HL-60/S4 treated with retinoic acid at 250 ng/mL for 4 days and 3 days (cell line): Measurements from ENCODE around the gene MYO1A.
"Not testable (repeated sequence)": the region's sequence is repeated elsewhere in the genome, so short reads cannot be mapped to it uniquely, and the experiment has no call there.

Experiments used
- in situ Hi-C: fragments of 300-500 bp; cut with MboI; formaldehyde crosslinking; loops from 2 replicates; pipeline ENCODE4 v1.7.0; 2022; ENCODE audit warnings: low sequenced_read_pairs

MYO1A gene

DNA sequence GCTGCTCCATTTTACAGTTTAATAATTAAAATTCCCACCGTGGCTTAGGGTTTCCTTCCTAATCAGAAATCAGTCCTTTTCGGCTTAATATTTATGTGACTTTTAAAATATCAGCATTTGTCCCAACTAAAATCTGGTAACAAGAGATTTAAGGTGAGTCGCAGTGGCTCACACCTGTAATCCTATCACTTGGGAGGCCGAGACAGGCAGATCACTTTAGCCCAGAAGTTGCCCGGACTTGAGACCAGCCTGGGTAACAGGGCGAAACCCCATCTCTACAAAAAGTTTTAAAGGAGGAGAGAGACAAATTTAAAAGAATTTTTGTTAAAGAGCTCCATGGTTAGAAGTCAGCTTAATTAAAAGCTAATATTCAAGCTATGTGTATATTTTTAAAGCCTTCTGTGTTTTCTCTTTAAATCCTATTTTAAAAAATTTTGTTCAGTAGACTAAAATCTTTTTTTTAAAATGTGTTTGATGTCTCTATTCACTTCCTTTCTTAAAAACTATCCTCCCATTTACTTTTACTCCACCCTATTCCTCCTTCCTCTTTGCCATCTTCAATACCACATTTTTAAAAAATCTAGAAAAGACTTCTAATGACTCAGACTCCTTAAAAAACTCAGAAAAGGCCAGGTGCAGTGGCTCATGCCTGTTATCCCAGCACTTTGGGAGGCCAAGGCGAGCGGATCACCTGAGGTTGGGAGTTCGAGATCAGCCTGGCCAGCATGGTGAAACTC, 29.8 kb downstream of the MYO1A start:
- in situ Hi-C loops, result no loop called here

DNA sequence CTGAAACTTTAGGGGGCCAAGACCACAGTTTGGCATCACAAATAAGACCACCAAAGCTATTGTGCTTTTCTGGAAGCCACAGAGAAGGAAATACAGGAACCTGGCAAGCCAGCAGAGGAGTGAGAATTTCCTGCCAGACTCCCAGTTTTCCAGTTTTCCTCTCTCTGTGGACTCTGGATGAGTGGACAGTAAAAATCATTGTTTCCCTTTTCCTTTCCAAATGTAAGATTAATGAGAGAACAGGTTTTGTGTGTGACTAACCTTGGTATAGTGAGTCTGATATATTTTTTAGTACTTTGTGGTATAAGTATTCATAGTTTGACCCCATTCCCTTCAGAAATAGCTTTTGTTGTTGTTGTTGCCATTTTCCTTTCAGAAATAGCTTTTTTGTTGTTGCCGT, 31.0 kb downstream of the MYO1A start:
- in situ Hi-C loops, result no loop called here

DNA sequence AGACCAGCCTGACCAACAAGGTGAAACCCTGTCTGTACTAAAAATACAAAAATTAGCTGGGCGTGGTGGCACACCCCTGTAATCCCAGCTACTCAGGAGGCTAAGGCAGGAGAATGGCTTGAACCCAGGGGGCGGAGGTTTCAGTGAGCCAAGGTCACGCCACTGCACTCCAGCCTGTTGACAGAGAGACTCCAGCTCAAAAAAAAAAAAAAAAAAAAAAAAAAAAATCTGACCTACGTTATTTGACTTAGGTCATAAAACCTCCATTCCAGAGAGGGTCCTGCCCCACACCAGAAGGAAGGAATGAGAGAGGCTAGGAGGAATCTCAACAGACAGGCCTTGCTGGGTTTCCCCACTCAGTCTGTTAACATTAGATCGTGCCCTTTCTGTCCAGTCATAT, 31.6 kb downstream of the MYO1A start:
- in situ Hi-C loops, result not testable (repeated sequence)

DNA sequence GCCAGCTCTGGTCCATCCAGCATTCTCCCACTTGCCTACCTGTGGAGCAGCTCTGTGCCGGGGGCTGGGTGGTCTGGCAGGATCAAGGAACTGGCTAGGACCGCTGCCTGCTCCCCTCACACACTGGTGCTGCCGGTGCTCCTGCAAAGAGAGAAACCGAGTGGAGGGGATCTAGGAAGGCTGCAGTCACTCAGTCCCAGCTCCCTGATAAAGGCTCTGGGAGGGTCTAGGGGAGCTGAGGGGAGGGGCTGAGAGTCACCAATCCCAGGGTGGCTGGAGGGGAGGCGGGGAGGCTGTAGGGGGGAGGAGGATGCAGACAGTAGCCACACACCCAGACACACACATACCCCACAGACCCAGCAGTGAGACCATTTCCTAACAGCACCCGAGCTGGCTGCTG, 33.6 kb downstream of the MYO1A start, which contains the start of gene TAC3:
Gene TAC3 (minus strand): TSS at position 182 of the 400 bp plus-strand sequence. CDS start 732 bp downstream, outside the sequence.
- in situ Hi-C loops, result no loop called here

DNA sequence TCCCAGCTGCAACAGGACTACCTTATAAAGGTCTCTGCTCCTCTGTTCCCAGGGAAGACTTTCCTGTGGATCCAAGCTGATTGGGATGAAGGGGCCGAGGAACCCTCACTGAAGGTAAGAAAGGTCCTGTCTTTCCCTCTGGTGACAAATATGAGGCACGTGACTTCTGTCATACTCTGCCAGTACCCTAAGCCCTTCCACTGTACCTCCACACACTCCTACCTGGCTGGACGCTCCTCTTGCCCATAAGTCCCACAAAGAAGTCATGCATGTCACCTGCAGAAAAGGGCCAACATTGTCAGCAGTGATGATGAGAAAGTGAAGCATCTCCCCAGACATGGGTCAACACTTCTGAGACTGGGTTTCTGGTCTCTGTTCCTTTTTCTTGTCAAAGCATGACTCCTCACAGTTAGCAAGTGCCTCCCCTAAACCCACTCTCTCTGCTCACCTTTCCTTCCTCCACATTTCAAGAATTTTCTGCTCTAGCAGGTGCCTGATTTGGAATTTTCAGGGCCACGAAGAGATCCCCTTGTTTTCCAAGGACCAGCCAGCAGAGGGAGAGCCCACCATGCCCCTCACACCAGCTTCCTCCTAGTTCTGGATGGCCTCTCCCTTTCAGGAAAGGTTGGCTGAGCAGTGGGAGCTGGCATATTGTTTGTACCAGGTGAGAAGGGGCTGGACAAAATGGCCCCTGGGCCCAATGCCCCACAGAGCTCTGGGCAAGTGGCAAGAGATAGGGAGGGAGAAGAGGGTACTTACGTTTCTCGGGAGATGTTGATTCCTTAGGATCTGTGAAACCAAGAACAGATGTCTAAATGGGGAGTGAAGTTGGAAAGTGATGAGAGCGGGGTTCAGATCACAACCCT, 37.1 kb downstream of the MYO1A start:
- in situ Hi-C loops, result no loop called here

DNA sequence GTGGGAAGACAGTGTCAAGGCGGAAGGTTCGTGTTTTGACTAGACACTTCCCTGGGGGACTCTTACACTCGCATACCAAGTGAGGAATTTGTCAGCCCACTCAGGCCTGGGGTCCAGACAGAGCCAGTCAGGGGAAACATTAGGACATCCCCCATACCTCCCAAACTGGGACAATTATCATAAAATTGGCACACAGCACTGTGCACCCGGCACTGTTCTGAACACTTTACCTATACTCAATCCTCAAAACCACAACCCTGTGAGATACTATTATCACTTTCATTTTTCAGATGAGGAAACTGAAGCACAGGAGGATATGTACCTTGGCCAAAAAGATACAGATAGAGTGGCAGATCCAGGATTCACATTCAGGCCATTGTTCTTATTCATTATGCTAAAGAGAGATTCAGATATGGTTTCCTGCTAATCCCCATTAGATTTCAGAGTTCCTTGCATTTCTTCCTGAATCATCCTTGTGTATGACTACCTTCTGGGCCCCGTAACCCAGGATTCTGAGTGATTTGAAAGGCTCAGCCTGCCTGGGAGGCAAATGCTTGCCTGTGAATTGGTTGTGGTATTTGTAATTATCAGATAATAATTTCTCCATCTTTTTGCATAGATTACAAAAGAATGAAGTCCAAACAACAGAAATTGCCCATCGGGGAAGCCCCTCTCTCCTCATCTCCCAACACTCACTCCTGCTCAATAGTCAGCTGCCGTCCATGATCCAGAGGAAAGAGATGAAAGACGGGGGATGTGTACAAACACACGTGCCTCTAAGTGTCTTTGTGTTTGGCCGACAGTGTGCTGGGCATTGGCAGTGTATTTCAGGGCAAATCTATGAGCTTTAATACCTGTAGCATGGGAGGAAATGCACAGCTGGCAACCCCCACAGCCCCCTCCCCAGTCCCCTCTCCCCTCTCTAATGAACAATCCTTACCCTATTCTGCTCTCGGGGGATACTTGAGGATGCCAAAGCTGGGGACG, 38.2 kb downstream of the MYO1A start:
- in situ Hi-C loops, result no loop called here

DNA sequence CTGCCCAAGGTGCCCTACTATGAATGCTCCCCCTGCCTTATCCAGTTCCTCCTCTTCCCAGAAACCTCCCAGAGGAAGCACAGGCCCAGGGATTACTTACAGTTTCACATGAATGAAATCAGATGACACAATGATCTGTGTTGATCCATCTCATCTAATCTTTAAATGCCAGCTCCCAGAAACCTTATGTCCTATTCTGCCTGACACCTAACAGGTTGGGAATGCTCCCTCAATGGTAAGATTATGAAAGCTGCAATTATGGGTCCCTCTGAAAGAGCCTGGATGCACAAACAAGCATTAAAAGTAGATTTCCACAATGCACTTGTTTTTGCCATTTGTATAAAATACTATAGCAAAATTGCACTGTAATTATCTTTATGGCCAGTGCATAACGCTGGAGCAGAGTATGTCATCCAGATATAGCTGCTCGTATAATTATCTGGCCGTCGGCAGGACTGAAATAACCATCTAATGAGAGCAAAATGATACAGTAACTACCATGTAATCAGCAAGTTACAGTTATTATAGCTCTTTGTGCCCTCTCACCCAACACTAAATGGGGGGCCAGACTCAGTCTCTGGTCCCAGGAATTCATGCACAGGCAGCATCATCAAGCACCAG, 39.2 kb downstream of the MYO1A start:
- in situ Hi-C loops, result no loop called here

DNA sequence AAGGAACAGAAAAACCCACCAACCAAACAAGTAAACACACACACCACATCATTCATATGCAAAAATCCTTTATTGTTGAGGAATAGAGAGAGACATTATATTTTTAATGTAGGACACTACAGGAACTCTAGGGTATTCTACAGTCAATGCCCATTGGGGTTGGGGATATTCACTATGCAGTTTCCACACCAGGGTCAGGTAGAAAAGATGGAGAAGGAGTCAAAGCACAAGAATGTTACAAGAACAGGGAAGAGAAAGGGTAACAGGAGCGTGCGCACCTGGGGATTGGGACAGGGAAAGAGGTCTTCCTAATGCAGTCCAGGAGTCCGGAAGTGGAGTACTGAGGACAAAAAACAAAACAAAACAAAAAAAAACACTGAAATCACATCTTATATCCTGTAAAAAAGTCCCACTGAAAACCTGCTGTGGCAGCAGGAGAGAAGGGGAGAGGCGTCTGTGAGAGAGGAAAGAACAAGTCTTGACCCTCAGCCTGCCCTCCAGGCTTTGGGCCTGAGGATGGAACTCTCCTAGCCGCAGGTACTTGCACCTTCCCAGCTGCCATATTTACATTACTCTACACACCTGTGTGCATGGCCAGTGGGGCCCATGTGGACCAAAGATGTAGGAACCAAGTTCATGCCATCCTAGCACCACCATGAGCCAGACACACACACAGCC, 39.8 kb downstream of the MYO1A start:
- in situ Hi-C loops, result no loop called here

DNA sequence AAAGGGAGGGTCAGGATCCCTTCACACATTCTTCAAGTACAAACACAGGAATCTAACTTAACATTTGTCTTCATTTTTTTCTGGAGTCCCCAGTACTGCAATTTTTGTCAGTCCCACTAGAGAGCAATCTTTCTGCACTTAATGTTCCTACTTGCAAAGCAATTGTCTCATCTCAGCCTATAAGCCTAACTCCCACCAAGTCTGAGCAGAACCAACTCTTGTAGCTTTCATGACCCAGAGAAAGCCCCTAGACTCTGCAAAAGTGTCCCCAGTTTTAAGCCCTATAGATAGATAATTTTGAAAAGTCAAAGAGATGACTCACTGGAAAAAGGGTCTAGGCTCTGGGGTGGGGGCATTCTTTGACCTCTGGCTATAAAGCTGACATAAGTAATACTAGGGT, 41.8 kb downstream of the MYO1A start:
- in situ Hi-C loops, result no loop called here

DNA sequence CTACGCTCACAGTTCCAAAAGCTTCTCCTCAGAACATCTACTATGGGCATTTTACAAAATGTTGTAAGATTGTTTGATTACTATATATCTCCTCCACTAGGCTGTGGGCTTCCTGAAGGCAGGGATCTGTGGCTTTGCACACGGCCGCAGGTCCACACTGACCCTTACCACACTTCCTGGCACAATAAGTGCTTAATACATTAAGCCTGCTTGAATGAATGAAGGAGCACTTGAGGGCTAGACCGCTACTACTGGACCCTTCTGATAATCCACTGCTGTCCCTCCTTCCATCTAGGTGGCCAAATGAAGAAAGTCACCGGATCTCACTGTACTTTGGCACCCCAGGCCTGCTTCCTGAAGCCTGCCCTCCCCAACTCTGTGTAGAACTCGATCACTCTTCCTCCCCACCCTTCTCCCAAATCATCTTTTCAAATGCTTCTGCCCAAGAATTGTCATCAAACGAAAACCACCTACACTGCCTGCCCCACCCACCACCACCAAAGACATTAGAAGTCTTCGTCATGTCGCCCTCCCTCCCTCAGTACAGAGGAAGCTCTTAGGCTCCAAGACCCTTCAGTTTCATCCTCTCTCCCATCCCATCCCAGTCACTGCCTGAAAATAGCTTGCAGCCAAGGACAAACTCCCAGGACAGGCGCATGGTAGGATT, 43.0 kb downstream of the MYO1A start:
- in situ Hi-C loops, result no loop called here

DNA sequence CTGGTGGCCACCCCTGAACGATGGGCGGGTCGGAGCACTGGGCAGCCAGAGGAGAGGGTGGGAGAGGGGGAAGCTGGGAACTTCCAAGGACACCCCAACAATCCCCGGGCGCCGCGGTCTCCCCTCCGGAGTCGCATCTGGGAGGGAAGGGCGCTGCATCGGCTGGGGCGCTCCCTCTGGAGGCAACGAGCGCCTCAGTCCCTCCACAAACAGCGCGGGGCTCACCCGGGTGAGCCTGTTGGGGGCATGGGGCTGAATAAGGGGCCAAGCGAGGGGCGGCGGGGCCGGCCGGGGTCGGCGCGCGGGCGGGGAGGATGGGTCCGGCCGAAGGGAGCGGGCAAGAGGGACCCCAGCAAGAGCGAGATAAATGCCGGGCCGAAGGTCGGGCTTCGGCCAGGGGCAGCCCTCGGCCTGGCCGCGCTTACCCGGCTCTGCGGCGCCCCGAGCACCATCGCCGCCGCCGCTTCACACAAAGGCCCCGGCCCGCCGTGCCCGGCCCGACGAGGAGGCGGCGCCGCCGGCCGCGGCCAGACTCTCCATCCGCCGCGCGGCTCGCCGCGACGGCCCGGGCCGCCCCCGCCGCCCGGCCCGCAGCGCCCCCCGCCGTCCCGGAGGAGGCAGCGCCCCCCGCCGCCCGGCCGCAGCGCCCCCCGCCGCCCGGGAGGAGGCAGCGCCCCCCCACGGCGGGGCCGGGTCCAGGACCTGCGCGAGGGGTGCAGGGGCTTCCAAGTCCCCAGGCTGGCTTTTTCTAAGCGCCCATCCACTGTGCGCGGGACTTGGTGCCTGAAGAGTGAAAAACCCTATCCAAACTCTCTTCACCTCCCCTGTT, 43.7 kb downstream of the MYO1A start, which contains the start of gene ZBTB39:
Gene ZBTB39 (minus strand): TSS at position 567 of the 829 bp plus-strand sequence. CDS start 1,629 bp downstream, outside the sequence.
- in situ Hi-C loops, result no loop called here

DNA sequence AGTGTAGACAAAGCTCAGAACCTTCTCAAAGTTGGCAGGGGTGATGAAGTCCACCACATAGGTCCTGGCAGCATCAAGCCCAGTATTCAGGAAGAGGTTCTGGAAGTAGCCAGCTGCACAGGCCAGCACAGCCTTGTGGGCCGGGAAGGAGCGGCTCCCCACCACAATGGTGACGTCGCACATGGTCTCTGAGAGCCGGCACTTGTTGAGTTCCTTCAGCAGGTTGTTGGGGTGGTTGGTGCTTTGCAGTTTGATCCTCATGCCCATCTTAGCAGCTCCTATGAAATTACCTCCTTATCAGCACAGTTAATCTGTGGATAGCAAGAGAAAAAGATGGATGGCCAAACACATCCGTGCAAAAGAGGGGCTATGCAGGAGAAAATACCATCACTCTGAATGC, 45.3 kb downstream of the MYO1A start:
- in situ Hi-C loops, result loop anchor here (5.0 kb wide), 1 partner anchor 242 kb away; the partner anchor contains the start of gene HSD17B6

DNA sequence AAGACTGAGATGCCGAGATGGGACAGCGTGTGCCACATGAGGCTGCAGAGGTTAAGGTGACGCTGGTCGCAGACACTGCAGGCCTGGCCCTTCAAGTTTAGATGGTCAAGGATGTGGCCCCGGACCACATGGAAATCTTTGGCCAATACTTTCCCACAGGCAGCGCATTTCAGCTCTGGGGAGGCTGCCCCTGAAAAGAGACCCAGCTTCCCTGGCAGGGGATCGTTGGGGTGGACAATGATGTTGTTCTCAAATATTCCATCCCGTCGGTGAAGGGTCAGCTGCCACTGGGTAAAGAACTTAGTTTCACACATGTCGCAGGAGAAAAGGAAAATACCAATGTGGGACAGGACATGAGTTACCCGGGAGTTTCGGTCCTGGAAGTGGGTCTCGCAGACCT, 46.5 kb downstream of the MYO1A start:
- in situ Hi-C loops, result loop anchor here (5.0 kb wide), 1 partner anchor 241 kb away; the partner anchor contains the start of gene HSD17B6

DNA sequence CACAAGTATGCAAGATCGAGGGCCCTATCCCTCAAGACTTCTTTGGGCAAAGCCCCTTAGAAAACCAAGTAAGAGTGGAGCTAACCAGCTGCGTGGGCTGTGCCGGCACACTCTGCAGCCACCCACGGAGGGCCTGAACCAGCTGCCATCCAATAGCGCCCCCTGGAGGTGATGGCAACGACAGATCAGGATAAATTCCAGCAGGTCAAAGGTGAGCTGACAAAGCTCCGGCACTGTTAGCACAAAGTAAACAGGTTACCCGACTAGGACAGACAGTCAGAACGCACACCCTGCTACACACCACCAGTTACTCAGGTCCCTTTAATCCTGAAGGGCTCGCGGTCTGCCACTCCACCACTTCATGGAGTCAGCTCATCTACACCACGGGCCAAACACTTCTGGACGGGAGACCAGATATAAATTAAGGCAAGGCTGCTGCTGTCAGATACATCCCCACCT, 48.5 kb downstream of the MYO1A start:
- in situ Hi-C loops, result loop anchor here (5.0 kb wide), 1 partner anchor 239 kb away; the partner anchor contains the start of gene HSD17B6

DNA sequence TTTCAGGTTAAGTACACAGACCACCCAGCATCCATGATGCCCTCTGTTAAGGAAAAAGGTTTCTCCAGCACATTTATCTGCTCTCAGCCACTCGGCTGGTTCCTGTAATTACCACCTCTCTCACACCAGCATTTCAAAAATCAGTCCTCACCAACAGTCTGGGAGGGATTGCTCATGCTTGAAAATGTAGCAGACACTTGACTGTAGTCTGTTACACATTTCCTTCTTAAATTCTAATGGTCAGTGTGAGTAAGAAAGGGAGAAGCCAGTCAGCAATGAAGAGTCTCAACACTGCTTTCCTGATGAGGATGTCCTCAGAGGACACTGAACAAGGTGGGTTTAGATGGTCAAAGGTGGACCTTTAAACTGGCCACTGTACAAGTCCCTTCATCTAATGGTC, 49.5 kb downstream of the MYO1A start:
- in situ Hi-C loops, result loop anchor here (5.0 kb wide), 1 partner anchor 238 kb away; the partner anchor contains the start of gene HSD17B6

DNA sequence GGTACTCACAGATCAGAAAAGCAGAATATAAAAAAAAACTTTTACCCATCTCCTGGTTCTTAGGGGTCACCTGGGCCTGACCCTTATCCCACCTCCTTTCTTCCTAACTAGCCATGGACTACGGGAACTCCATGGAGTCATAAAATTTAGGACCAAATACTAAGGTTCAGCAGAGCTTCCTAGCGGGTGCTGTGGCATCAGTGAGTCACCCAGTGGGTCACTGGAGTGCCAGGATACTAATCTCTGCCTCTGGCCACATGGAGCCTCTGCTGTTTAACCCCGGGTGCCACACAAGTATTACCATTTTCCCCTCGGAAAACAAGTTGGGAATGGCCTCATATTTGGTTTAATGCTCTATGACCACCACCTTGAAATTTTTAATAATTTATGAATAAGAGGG, 50.5 kb downstream of the MYO1A start:
- in situ Hi-C loops, result loop anchor here (25.0 kb wide), 1 partner anchor 162 kb away; no protein-coding TSS in a partner anchor

DNA sequence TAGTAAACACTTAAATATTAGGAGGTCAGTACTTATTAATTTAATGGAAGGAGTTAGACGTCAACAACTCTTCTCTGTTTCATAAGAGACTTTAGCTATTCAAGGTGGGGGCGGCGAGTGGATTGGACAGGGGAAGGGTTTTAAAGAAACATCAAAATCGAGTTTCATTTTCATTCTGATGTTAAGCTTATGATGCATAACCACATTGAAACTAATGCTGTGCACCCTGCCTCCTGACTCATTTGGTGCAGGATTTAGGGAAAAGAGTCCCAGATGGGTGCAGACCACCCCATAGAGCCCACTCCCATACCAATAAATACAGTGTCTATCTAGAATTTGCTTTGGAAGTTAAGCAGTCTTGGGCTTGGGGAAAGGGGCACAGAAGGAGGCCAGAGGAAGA, 50.9 kb downstream of the MYO1A start:
- in situ Hi-C loops, result loop anchor here (25.0 kb wide), 1 partner anchor 162 kb away; no protein-coding TSS in a partner anchor

DNA sequence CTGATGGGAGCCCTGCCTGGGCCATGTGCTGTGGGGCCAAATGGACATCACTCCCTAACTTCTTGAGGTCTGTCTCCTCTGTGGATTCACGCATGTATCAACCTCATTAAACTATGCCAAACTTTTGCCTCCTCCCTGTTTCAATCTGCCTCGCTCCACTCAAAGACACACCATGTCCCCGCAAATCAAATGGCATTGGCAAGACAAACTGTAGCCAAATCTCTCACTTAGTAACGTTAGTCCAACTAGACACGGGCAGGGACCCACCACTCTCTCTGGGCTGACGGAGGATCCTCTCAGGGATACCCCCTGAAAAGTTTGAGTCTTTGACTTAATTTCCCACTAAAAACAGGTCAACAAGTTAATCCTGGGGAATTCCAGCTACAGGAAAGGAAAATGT, 51.6 kb downstream of the MYO1A start:
- in situ Hi-C loops, result loop anchor here (25.0 kb wide), 1 partner anchor 161 kb away; no protein-coding TSS in a partner anchor
